ENCODE results near the gene APPL2. TPM values are rescaled to one million over a fixed set of nuclear protein-coding genes. Genes with fewer than 3 reads are reported as not detected.
A peak's percentile ranks its signal among the peaks of the same experiment; 100 is the strongest.

APPL2 gene
- total RNA-seq, 1 donor: 67.0 TPM

DNA sequence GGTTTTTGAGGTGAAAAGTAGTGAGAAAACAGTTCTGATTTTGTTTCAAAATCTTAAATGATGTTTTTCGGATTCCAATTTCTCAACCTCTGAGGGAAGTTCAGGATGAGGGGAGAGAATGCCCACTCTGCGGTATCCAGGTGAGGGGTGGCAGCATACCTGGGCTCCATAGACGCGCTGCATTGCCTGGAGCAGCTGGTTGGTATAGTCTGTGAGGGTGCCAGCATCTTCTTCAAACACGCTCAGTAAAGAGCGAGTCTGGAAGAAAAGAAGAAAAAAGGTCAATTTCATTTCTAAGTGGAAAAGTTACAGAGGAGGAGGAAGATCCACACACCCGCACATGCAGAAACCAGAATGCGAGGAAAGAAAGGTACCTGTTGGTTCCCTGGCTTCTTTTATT is 7.0 kb downstream of the APPL2 start:
- peaks cover 68% of the 10 kb centered on the region for H3K79me2 ChIP-seq (ENCODE audit: insufficient read depth, low read length)
- TF ChIP-seq CTCF (IDR thresholded peaks at IDR 0.05; ENCODE audit: extremely low read depth, low read depth, low read length): no peak
- H3K4me2 ChIP-seq (ENCODE audit: insufficient read depth, low read length): peak overlapping the region; percentile 17

DNA sequence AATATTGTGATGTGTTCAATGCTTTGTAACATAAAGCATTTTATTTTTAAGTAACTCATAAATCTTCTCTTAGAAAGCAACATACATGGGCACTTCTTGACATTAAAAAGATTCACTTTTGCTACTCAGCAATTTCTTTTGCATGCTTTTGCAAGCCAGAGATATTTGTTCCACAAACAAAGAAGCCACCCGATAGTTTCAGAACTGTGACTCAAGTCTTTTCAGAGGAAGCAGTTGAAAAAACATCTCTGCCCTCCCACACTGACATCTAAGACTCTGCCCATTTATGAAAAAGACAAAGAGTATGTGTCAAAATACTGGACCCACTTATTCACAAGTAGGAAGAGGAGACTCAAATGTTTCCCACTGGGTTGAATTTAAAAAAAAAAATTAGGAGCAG is 7.5 kb downstream of the APPL2 start:
- Histone ChIP-seq H3K27me3 (ENCODE audit: insufficient read depth, low read length) (no peaks in the 10 kb centered on the region), H3K4me3 (ENCODE audit: insufficient read depth, low read length) (no peak overlapping the region), H3K9me3 (ENCODE audit: low read depth, low read length) (no peaks in the 10 kb centered on the region), H3K4me2 (ENCODE audit: insufficient read depth, low read length) (peak overlapping the region; percentile 17), H3K36me3 (ENCODE audit: insufficient read depth, low read length) (peaks cover 25% of the 10 kb centered on the region), H3K27ac (ENCODE audit: low read depth, low read length) (peak overlapping the region; percentile 81), H4K20me1 (ENCODE audit: insufficient read depth, low read length) (no peaks in the 10 kb centered on the region), H3K79me2 (ENCODE audit: insufficient read depth, low read length) (peaks cover 68% of the 10 kb centered on the region), H3K4me1 (ENCODE audit: insufficient read depth, low read length) (peaks cover 69% of the 10 kb centered on the region), H2AFZ (ENCODE audit: low read length) (no peak overlapping the region)
- TF ChIP-seq CTCF (IDR thresholded peaks at IDR 0.05; ENCODE audit: extremely low read depth, low read depth, low read length): no peak
- no peak for DNase-seq (ENCODE audit: insufficient read length, low spot score, missing footprints)

More for the DNA sequence above, 7.0 kb downstream of the APPL2 start:
- Histone ChIP-seq H3K36me3 (ENCODE audit: insufficient read depth, low read length) (peaks cover 20% of the 10 kb centered on the region), H4K20me1 (ENCODE audit: insufficient read depth, low read length) (no peaks in the 10 kb centered on the region), H3K27ac (ENCODE audit: low read depth, low read length) (peak overlapping the region; percentile 81), H3K4me3 (ENCODE audit: insufficient read depth, low read length) (no peak overlapping the region), H3K4me1 (ENCODE audit: insufficient read depth, low read length) (peaks cover 73% of the 10 kb centered on the region), H2AFZ (ENCODE audit: low read length) (no peak overlapping the region), H3K27me3 (ENCODE audit: insufficient read depth, low read length) (no peaks in the 10 kb centered on the region), H3K9me3 (ENCODE audit: low read depth, low read length) (no peaks in the 10 kb centered on the region)
- DNase-seq (ENCODE audit: insufficient read length, low spot score, missing footprints): no peak

DNA sequence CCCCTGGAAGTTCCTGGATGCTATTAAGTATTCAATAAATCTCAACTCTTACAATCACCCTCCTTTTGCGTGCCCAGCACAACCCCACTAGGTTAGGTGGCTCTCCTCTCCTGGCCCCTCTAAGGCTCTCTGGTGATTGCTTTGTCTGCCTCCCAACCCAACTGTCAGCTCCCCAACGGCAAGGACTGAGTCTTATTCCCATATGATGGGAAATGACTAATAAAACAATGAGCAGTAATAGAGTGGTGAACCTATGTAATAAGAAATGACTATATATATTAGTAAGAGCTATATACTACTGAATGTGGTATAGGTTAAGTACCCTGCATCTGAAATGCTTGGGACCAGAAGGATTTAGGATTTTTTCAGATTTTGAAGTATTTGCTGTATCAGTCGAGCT is 8.1 kb downstream of the APPL2 start:
- H3K27me3 ChIP-seq (ENCODE audit: insufficient read depth, low read length): no peaks in the 10 kb centered on the region
- H3K4me3 ChIP-seq (ENCODE audit: insufficient read depth, low read length): no peak overlapping the region
- H3K4me1 ChIP-seq (ENCODE audit: insufficient read depth, low read length): peaks cover 64% of the 10 kb centered on the region
- H4K20me1 ChIP-seq (ENCODE audit: insufficient read depth, low read length): no peaks in the 10 kb centered on the region
- TF ChIP-seq CTCF (IDR thresholded peaks at IDR 0.05; ENCODE audit: extremely low read depth, low read depth, low read length): no peak
- H3K79me2 ChIP-seq (ENCODE audit: insufficient read depth, low read length): peaks cover 68% of the 10 kb centered on the region
- no peak overlapping the region for H2AFZ ChIP-seq (ENCODE audit: low read length)
- H3K9me3 ChIP-seq (ENCODE audit: low read depth, low read length): no peaks in the 10 kb centered on the region
- DNase-seq (ENCODE audit: insufficient read length, low spot score, missing footprints): peak; percentile 83
- H3K4me2 ChIP-seq (ENCODE audit: insufficient read depth, low read length): no peak overlapping the region
- H3K36me3 ChIP-seq (ENCODE audit: insufficient read depth, low read length): peaks cover 31% of the 10 kb centered on the region
- peak overlapping the region; percentile 81 for H3K27ac ChIP-seq (ENCODE audit: low read depth, low read length)

DNA sequence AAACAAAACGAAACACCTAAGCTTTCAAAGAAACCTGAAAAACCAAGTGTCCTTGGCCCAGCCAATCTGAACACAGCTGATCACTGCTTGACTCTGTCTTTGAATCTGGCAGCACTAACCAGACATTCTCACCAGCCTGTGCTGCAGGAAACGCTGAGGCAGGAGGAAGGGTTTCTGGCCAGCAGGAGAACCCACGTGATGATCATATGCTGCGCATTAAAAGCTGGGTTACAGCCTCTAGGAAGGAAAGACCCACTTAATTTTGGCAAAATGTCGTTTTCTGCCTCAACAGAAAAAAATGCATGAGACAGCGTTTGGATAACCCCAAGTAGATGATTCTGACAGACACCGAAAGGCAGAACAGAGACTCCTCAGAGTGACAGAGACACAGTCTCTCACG is 9.8 kb downstream of the APPL2 start:
- no peak overlapping the region for H3K4me3 ChIP-seq (ENCODE audit: insufficient read depth, low read length)
- H3K4me1 ChIP-seq (ENCODE audit: insufficient read depth, low read length): peaks cover 50% of the 10 kb centered on the region
- H3K36me3 ChIP-seq (ENCODE audit: insufficient read depth, low read length): peaks cover 45% of the 10 kb centered on the region
- H3K27me3 ChIP-seq (ENCODE audit: insufficient read depth, low read length): no peaks in the 10 kb centered on the region
- no peaks in the 10 kb centered on the region for H4K20me1 ChIP-seq (ENCODE audit: insufficient read depth, low read length)
- peak overlapping the region; percentile 81 for H3K27ac ChIP-seq (ENCODE audit: low read depth, low read length)
- peak overlapping the region; percentile 70 for H3K4me2 ChIP-seq (ENCODE audit: insufficient read depth, low read length)
- H3K79me2 ChIP-seq (ENCODE audit: insufficient read depth, low read length): peaks cover 68% of the 10 kb centered on the region
- no peaks in the 10 kb centered on the region for H3K9me3 ChIP-seq (ENCODE audit: low read depth, low read length)
- no peak overlapping the region for H2AFZ ChIP-seq (ENCODE audit: low read length)
- no peak for TF ChIP-seq CTCF (IDR thresholded peaks at IDR 0.05; ENCODE audit: extremely low read depth, low read depth, low read length)
- DNase-seq (ENCODE audit: insufficient read length, low spot score, missing footprints): peak; percentile 90

Data from osteoblast (primary cell).